ENCODE data around the gene PALD1. TPM values are rescaled to one million over a fixed set of nuclear protein-coding genes. Genes with fewer than 3 reads are reported as not detected.

Gene PALD1
- total RNA-seq, 6 experiments from 2014 or later = 0.81 to 2.9 (median 1.3) TPM

DNA sequence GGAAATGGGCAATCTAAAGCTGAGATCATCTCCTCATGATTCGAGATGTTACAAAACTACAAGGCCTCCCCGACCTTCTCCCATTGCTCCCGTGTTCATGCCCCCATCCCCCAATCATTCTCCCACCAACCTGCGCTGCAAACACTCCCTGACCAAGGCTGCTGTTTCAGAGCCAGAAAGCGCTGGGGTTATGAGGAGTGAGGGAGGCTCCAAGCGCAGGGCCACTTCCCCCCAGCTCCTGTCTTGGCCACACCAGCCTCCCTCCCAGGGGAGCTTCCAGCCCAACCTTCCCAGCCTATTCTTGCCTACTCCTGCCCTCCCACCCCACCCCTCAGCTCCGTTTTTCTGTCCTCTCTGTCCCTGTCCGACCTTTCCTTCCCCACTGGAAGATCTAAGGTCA, 22.4 kb upstream of the PALD1 start:
- H3K27ac ChIP-seq = no peak overlapping the region
- H3K4me1 ChIP-seq = peaks cover 0 to 10% (median 0%) of the 10 kb centered on the region in 4 donors
- H3K9me3 ChIP-seq = no peaks in the 10 kb centered on the region
- no peak for TF ChIP-seq POLR2A (IDR thresholded peaks at IDR 0.05)
- TF ChIP-seq, protein P1, sequence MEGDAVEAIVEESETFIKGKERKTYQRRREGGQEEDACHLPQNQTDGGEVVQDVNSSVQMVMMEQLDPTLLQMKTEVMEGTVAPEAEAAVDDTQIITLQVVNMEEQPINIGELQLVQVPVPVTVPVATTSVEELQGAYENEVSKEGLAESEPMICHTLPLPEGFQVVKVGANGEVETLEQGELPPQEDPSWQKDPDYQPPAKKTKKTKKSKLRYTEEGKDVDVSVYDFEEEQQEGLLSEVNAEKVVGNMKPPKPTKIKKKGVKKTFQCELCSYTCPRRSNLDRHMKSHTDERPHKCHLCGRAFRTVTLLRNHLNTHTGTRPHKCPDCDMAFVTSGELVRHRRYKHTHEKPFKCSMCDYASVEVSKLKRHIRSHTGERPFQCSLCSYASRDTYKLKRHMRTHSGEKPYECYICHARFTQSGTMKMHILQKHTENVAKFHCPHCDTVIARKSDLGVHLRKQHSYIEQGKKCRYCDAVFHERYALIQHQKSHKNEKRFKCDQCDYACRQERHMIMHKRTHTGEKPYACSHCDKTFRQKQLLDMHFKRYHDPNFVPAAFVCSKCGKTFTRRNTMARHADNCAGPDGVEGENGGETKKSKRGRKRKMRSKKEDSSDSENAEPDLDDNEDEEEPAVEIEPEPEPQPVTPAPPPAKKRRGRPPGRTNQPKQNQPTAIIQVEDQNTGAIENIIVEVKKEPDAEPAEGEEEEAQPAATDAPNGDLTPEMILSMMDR (IDR thresholded peaks at IDR 0.05) = no peak
- DNase-seq (no peak), ATAC-seq (no peak)
- no peaks in the 10 kb centered on the region for H3K27me3 ChIP-seq
- 76% methylated on average over 5 of the region's 8 CpGs for WGBS (ENCODE audit: insufficient coverage, low coverage, low lambda C conversion rate, missing lambda C conversion rate)
- H3K4me3 ChIP-seq = no peak overlapping the region
- intact Hi-C loops (cut with DNase I) = no loop called here
- H3K36me3 ChIP-seq = no peaks in the 10 kb centered on the region

DNA sequence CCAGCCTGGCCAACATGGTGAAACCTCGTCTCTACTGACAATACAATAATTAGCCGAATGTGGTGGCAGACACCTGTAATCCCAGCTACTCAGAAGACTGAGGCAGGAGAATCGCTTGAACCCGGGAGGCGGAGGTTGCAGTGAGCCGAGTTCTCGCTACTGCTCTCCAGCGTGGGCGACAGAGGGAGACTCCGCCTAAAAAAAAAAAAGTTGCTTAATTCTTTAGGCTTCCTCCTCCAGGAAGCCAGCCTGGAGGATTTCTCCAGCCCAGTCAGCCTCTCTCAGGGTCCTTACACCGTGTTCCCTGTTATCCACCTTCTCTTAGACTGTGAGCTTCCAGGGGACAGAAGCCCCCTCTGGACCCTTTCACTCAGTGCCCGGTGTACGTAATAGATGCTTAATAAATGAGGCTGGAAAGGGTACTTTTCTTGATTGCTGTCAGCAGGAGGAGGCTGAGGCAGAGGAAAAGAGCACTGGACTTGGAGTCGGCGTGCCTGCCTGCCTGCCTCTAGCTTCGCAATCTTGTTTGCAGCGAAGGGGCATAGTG, 20.7 kb upstream of the PALD1 start:
- intact Hi-C loops (cut with DNase I) = no loop called here
- Histone ChIP-seq H3K4me1 (peaks cover 0 to 10% (median 0%) of the 10 kb centered on the region in 4 donors), H3K27ac (no peak overlapping the region), H3K36me3 (no peaks in the 10 kb centered on the region), H3K27me3 (no peaks in the 10 kb centered on the region), H3K4me3 (peak overlapping the region in 2 of 3 donors; percentile 5 to 35), H3K9me3 (no peaks in the 10 kb centered on the region)
- DNase-seq (no peak), ATAC-seq (no peak)
- TF ChIP-seq, protein P1 (IDR thresholded peaks at IDR 0.05) = no peak
- TF ChIP-seq POLR2A (IDR thresholded peaks at IDR 0.05) = no peak
- WGBS (ENCODE audit: insufficient coverage, low coverage, low lambda C conversion rate, missing lambda C conversion rate) = 41% methylated on average over 11 of the region's 17 CpGs

DNA sequence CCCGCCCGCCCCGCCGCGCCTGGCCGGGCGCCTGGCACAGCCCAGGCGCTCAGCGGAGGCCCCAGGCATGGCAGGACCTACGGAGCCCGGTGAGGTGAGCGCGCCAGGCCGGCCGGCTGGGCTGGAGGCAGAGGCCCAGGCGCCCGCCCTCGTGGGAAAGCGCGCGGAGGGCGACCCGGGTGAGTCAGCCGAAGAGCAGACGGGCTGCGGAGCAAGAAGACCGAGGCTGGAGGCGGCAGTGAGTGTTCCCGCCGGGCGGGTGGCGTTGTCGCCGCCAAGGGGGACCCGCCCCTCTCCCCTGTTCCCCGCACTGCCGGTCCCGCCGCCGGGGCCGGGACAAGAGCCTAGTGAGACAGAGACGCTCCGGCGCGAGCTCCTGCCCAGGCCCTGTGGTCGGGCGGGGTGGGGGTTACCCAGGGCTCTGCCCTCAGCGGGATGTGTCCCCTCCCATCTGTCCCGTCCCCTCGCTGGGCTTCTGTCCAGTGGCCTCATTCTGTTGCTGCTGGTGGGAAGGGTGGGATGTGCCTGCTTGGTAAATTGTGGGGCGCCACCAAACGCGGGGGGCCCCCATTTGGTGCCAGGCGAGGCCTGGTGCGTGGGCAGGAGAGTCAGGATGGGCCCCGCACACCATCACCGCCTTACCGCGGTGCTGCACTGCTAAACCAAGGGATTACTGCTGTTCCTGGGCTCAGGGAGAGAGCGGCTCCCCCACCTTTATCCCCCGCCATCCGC, 20.1 kb upstream of the PALD1 start:
- H3K27me3 ChIP-seq = no peaks in the 10 kb centered on the region

DNA sequence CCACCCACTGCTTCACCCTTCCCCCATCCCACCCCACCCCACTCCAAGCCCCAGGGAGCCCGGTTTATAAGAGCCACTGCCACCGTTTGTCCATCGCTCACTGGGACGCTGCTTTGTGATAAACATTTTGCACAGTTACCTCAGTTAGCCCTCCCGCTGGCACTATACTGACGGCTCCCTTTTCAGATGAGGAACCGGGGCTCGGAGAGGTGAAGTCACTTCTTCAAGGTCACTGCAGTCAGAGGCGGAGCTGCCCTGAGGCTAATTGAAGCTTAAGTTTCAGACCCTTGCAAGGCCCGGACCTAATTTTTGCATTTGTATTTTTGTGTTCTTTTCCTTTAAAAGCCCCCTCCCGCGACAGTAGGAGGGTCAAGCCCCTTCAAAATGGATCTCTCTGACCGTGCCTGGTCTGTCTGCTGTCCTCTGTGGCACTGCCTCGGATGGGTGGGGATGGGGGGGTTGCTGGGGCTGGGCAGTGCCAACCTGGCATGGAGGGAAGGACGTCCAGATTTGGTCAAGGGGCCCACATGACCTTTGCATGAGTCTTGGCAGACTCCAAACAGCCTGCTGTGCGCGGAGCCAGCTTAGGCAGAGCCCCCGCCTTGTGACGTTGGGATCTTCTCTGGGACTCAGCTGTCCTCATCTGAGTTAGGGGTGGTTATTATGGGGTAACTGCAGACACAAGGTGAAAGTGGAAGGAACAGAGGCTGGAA, 19.4 kb upstream of the PALD1 start:
- no peaks in the 10 kb centered on the region for H3K27me3 ChIP-seq
- no peaks in the 10 kb centered on the region for H3K36me3 ChIP-seq
- whole genome bisulfite sequencing (ENCODE audit: insufficient coverage, low coverage, low lambda C conversion rate, missing lambda C conversion rate) = 32% methylated on average over 13 of the region's 19 CpGs
- intact Hi-C loops (cut with DNase I) = no loop called here
- ATAC-seq (no peak), DNase-seq (no peak)
- H3K4me1 ChIP-seq = peaks cover 0 to 10% (median 0%) of the 10 kb centered on the region in 4 donors
- no peak overlapping the region for H3K4me3 ChIP-seq
- no peaks in the 10 kb centered on the region for H3K9me3 ChIP-seq
- no peak for TF ChIP-seq POLR2A (IDR thresholded peaks at IDR 0.05)
- TF ChIP-seq, protein P1 (IDR thresholded peaks at IDR 0.05) = no peak
- no peak overlapping the region for H3K27ac ChIP-seq

More for the DNA sequence above, 20.1 kb upstream of the PALD1 start:
- peak overlapping the region; percentile 5 to 35 (median 11) for H3K4me3 ChIP-seq
- H3K27ac ChIP-seq = no peak overlapping the region
- ATAC-seq (peak; percentile 75 to 87 (median 75)), DNase-seq (peak in 1 of 3 donors; percentile 73)
- intact Hi-C loops (cut with DNase I) = no loop called here
- no peak for TF ChIP-seq POLR2A (IDR thresholded peaks at IDR 0.05)
- TF ChIP-seq, protein P1 (IDR thresholded peaks at IDR 0.05) = peak in 1 of 4 donors; percentile 11
- under 1% methylated on average over 21 of the region's 62 CpGs for WGBS (ENCODE audit: insufficient coverage, low coverage, low lambda C conversion rate, missing lambda C conversion rate)
- no peaks in the 10 kb centered on the region for H3K9me3 ChIP-seq
- H3K36me3 ChIP-seq = no peaks in the 10 kb centered on the region
- peaks cover 0 to 10% (median 0%) of the 10 kb centered on the region in 4 donors for H3K4me1 ChIP-seq

Measured in right lobe of liver (tissue), 6 donors.